Epithelial cell of esophagus (primary cell): ENCODE measurements around the gene PERCC1.

Experiments used
- DNase-seq: peaks from one replicate; pipeline ENCODE4 v3.0.0; 2010; ENCODE audit warnings: low read depth
- H3K4me3 ChIP-seq: 2 replicates; pipeline ENCODE4 v1.5.1; 2011; ENCODE audit warnings: mild to moderate bottlenecking, low read length, control low read depth
- CTCF ChIP-seq: IDR thresholded peaks from 2 replicates; pipeline ENCODE4 v1.5.1; 2011; ENCODE audit warnings: low read depth, mild to moderate bottlenecking, low read length, control low read depth, inconsistent platforms; ENCODE audit not compliant: insufficient read depth; ENCODE audit errors: missing control alignments

The PERCC1 gene

GRCh38 chr16:1460602-1461138 lies 29.8 kb downstream of the PERCC1 start:
- TF ChIP-seq CTCF, result no peak
- no peak for DNase-seq
- H3K4me3 ChIP-seq, result no peak overlapping the region

GRCh38 chr16:1461146-1461545 lies 30.3 kb downstream of the PERCC1 start:
- no peak for TF ChIP-seq CTCF
- H3K4me3 ChIP-seq, result no peak overlapping the region
- DNase-seq, result no peak

- no peak overlapping the region for H3K4me3 ChIP-seq
- no peak for DNase-seq
- no peak for TF ChIP-seq CTCF
These were observed 33.5 kb downstream of the PERCC1 start for GRCh38 chr16:1464196-1464893.

- no peak overlapping the region for H3K4me3 ChIP-seq
- no peak for TF ChIP-seq CTCF
- DNase-seq, result no peak
These were observed 34.2 kb downstream of the PERCC1 start for GRCh38 chr16:1464894-1465566.

- TF ChIP-seq CTCF, result no peak
These were observed 34.7 kb downstream of the PERCC1 start for GRCh38 chr16:1465567-1465915.

GRCh38 chr16:1466054-1466453 lies 35.2 kb downstream of the PERCC1 start:
- DNase-seq, result no peak
- no peak for TF ChIP-seq CTCF
- no peak overlapping the region for H3K4me3 ChIP-seq

More at GRCh38 chr16:1465567-1465915, 34.7 kb downstream of the PERCC1 start:
- H3K4me3 ChIP-seq, result no peak overlapping the region
- DNase-seq, result no peak
